Measurements from ENCODE around the gene PCDHGC5. TPM values are rescaled to one million over a fixed set of nuclear protein-coding genes. Genes with fewer than 3 reads are reported as not detected.

Gene PCDHGC5
- total RNA-seq, 1 experiment from 2014 or later: 0.61 TPM

- intact Hi-C loops (cut with micrococcal nuclease): loop anchor here (1.0 kb wide), 1 partner anchor 48 kb away; no protein-coding TSS in a partner anchor
- peak; percentile 58 for DNase-seq (ENCODE audit: unreplicated experiment)
- ChIA-PET CTCF (interaction anchor here (0.6 to 4.8 kb wide), 29 partner anchors 11 to 602 kb away, joined by 3 to 75 read pairs (median 6); partner anchors contain the start of genes DIAPH1, PCDHB10, PCDHB14 and PCDHGA10), POLR2A (interaction anchor here (0.6 to 4.5 kb wide), 18 partner anchors 8 to 251 kb away, joined by 3 to 82 read pairs (median 6); partner anchors contain the start of genes PCDHGA12, PCDHGC4 and TAF7)
- TF ChIP-seq CTCF (IDR thresholded peaks at IDR 0.05; ENCODE audit: unreplicated experiment): no peak
- H3K4me1 Mint-ChIP-seq (ENCODE audit: insufficient read depth, unreplicated experiment): peaks cover 18% of the 10 kb centered on the region
- no peaks in the 10 kb centered on the region for H3K27me3 Mint-ChIP-seq (ENCODE audit: insufficient read depth, unreplicated experiment)
- TSS peak; percentile 53 for BruUV-seq (replicated peaks)
- H3K27ac Mint-ChIP-seq (ENCODE audit: low read depth, unreplicated experiment): peak overlapping the region; percentile 84
- no peaks in the 10 kb centered on the region for H3K9me3 Mint-ChIP-seq (ENCODE audit: unreplicated experiment)
- peaks cover 31% of the 10 kb centered on the region for H3K36me3 Mint-ChIP-seq (ENCODE audit: insufficient read depth, unreplicated experiment)
- H3K4me3 Mint-ChIP-seq (ENCODE audit: unreplicated experiment): peak overlapping the region; percentile 94
These were observed 12.6 kb upstream of the PCDHGC5 start for GRCh38 chr5:141476132-141476911.

DNA sequence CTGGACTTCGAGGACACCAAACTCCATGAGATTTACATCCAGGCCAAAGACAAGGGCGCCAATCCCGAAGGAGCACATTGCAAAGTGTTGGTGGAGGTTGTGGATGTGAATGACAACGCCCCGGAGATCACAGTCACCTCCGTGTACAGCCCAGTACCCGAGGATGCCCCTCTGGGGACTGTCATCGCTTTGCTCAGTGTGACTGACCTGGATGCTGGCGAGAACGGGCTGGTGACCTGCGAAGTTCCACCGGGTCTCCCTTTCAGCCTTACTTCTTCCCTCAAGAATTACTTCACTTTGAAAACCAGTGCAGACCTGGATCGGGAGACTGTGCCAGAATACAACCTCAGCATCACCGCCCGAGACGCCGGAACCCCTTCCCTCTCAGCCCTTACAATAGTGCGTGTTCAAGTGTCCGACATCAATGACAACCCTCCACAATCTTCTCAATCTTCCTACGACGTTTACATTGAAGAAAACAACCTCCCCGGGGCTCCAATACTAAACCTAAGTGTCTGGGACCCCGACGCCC is 11.8 kb upstream of the PCDHGC5 start:
- no peaks in the 10 kb centered on the region for H3K27me3 Mint-ChIP-seq (ENCODE audit: insufficient read depth, unreplicated experiment)
- H3K4me1 Mint-ChIP-seq (ENCODE audit: insufficient read depth, unreplicated experiment): peaks cover 18% of the 10 kb centered on the region
- H3K4me3 Mint-ChIP-seq (ENCODE audit: unreplicated experiment): peak overlapping the region; percentile 94
- CTCF ChIA-PET: interaction anchor here (0.6 to 4.8 kb wide), 19 partner anchors 12 to 731 kb away, joined by 3 to 75 read pairs (median 5); partner anchors contain the start of genes PCDHGA10 and PCDHGA12
- no peak for DNase-seq (ENCODE audit: unreplicated experiment)
- H3K27ac Mint-ChIP-seq (ENCODE audit: low read depth, unreplicated experiment): no peak overlapping the region
- H3K9me3 Mint-ChIP-seq (ENCODE audit: unreplicated experiment): no peaks in the 10 kb centered on the region
- intact Hi-C loops (cut with micrococcal nuclease): no loop called here
- no TSS peak for BruUV-seq (replicated peaks)
- H3K36me3 Mint-ChIP-seq (ENCODE audit: insufficient read depth, unreplicated experiment): peaks cover 31% of the 10 kb centered on the region
- no peak for TF ChIP-seq CTCF (IDR thresholded peaks at IDR 0.05; ENCODE audit: unreplicated experiment)
- POLR2A ChIA-PET: interaction anchor here (0.6 to 4.5 kb wide), 15 partner anchors 7 to 752 kb away, joined by 3 to 82 read pairs (median 7); partner anchors contain the start of genes PCDHGA12, PCDHGC4 and TAF7

DNA sequence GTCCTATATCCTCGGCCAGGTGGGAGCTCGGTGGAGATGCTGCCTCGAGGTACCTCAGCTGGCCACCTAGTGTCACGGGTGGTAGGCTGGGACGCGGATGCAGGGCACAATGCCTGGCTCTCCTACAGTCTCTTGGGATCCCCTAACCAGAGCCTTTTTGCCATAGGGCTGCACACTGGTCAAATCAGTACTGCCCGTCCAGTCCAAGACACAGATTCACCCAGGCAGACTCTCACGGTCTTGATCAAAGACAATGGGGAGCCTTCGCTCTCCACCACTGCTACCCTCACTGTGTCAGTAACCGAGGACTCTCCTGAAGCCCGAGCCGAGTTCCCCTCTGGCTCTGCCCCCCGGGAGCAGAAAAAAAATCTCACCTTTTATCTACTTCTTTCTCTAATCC is 11.1 kb upstream of the PCDHGC5 start:
- POLR2A ChIA-PET: interaction anchor here (0.6 to 4.5 kb wide), 5 partner anchors 36 to 753 kb away, joined by 3 to 82 read pairs (median 4); partner anchors contain the start of gene TAF7
- no peak for TF ChIP-seq CTCF (IDR thresholded peaks at IDR 0.05; ENCODE audit: unreplicated experiment)
- CTCF ChIA-PET: interaction anchor here (0.6 to 4.6 kb wide), 12 partner anchors 15 to 732 kb away, joined by 3 to 42 read pairs (median 4); partner anchors contain the start of gene PCDHGA10
- intact Hi-C loops (cut with micrococcal nuclease): no loop called here
- peak overlapping the region; percentile 94 for H3K4me3 Mint-ChIP-seq (ENCODE audit: unreplicated experiment)
- H3K36me3 Mint-ChIP-seq (ENCODE audit: insufficient read depth, unreplicated experiment): peaks cover 31% of the 10 kb centered on the region
- no peak for DNase-seq (ENCODE audit: unreplicated experiment)
- peaks cover 18% of the 10 kb centered on the region for H3K4me1 Mint-ChIP-seq (ENCODE audit: insufficient read depth, unreplicated experiment)
- no TSS peak for BruUV-seq (replicated peaks)
- H3K27me3 Mint-ChIP-seq (ENCODE audit: insufficient read depth, unreplicated experiment): no peaks in the 10 kb centered on the region
- H3K9me3 Mint-ChIP-seq (ENCODE audit: unreplicated experiment): no peaks in the 10 kb centered on the region
- no peak overlapping the region for H3K27ac Mint-ChIP-seq (ENCODE audit: low read depth, unreplicated experiment)
